Stimulated activated CD8-positive, alpha-beta memory T cell treated with anti-CD3 and anti-CD28 coated beads, Interleukin-12 subunit alpha, Interleukin-12 subunit beta, amount 100 ng/mL, for 4 hours (primary cell): ENCODE results near the gene ACAA2.
"Not testable (repeated sequence)": the region's sequence is repeated elsewhere in the genome, so short reads cannot be mapped to it uniquely, and the experiment has no call there.

Experiments used
- DNase-seq: peaks from one replicate; pipeline ENCODE4 v3.0.0-alpha.2; 2020; ENCODE audit warnings: low read depth

The ACAA2 gene

GRCh38 chr18:49844903-49845302 is 31.6 kb upstream of the ACAA2 start:
- DNase-seq: no peak

GRCh38 chr18:49843778-49844625 is 30.7 kb upstream of the ACAA2 start:
- no peak for DNase-seq

GRCh38 chr18:49843131-49843530 is 29.8 kb upstream of the ACAA2 start:
- DNase-seq: no peak

GRCh38 chr18:49842656-49843055 is 29.3 kb upstream of the ACAA2 start:
- DNase-seq: no peak

GRCh38 chr18:49841236-49842217 is 28.2 kb upstream of the ACAA2 start:
- DNase-seq: no peak

GRCh38 chr18:49839012-49839411 is 25.7 kb upstream of the ACAA2 start:
- no peak for DNase-seq

- DNase-seq: no peak
Observed at GRCh38 chr18:49838381-49838780, 25.0 kb upstream of the ACAA2 start.

- no peak for DNase-seq
Observed at GRCh38 chr18:49837889-49838288, 24.6 kb upstream of the ACAA2 start.

- not testable (repeated sequence) for DNase-seq
Observed at GRCh38 chr18:49837316-49837835, 24.0 kb upstream of the ACAA2 start.

- no peak for DNase-seq
Observed at GRCh38 chr18:49835405-49835804, 22.1 kb upstream of the ACAA2 start.

GRCh38 chr18:49834258-49834657 is 20.9 kb upstream of the ACAA2 start:
- no peak for DNase-seq

- no peak for DNase-seq
Observed at GRCh38 chr18:49833814-49834213, 20.5 kb upstream of the ACAA2 start.

- DNase-seq: no peak
Observed at GRCh38 chr18:49832221-49832647, 18.9 kb upstream of the ACAA2 start.

GRCh38 chr18:49827996-49828395 is 14.7 kb upstream of the ACAA2 start:
- DNase-seq: no peak

- no peak for DNase-seq
Observed at GRCh38 chr18:49819823-49820671, 6.7 kb upstream of the ACAA2 start.

GRCh38 chr18:49819071-49819662 is 5.8 kb upstream of the ACAA2 start:
- no peak for DNase-seq

GRCh38 chr18:49817947-49818346 is 4.6 kb upstream of the ACAA2 start:
- DNase-seq: no peak

- no peak for DNase-seq
Observed at GRCh38 chr18:49815927-49816326, 2.6 kb upstream of the ACAA2 start.

- peak; percentile 30 for DNase-seq
Observed at GRCh38 chr18:49814147-49814499, 790 bp upstream of the ACAA2 start.

- no peak for DNase-seq
Observed at GRCh38 chr18:49813069-49813318, 339 bp downstream of the ACAA2 start.

- DNase-seq: no peak
Observed at GRCh38 chr18:49812286-49813068, 856 bp downstream of the ACAA2 start.
